Tongue (tissue), 2 donors: Measurements from ENCODE around the gene MAPK4. TPM values are rescaled to one million over a fixed set of nuclear protein-coding genes. Genes with fewer than 3 reads are reported as not detected.
A peak's percentile ranks its signal among the peaks of the same experiment; 100 is the strongest.

Source experiments
- DNase-seq: peaks from one replicate; pipeline ENCODE4 v3.0.0-alpha.2; 2015
- total RNA-seq: library from RNA; depleted of rRNA; stranded (reverse); fragments of >200 nt; gene quantifications from one replicate; pipeline ENCODE4 v1.2.3, GENCODE V29; 2014

MAPK4 gene
- total RNA-seq, 1 donor from 2014 or later, result 5.2 TPM

DNA sequence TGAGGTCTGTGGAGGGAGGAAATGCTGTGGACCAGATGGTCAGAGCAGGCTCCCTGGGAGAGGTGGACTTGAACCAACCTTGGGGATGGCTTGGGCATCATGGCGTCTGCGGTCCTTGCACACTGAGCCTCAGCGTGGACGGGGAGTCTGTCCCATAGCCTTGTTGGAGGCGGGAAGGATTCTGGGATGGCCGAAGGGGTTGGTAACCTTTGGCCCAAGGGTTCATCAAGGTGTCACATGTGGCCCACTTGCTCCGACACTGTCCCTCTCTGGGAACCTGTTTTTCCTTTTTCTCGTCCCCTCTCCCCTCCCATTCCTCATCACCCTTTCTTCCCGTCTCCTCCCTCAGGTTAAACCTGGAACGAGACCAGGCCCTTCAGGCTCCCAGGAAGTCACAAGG is 66.4 kb downstream of the MAPK4 start:
- no peak for DNase-seq

DNA sequence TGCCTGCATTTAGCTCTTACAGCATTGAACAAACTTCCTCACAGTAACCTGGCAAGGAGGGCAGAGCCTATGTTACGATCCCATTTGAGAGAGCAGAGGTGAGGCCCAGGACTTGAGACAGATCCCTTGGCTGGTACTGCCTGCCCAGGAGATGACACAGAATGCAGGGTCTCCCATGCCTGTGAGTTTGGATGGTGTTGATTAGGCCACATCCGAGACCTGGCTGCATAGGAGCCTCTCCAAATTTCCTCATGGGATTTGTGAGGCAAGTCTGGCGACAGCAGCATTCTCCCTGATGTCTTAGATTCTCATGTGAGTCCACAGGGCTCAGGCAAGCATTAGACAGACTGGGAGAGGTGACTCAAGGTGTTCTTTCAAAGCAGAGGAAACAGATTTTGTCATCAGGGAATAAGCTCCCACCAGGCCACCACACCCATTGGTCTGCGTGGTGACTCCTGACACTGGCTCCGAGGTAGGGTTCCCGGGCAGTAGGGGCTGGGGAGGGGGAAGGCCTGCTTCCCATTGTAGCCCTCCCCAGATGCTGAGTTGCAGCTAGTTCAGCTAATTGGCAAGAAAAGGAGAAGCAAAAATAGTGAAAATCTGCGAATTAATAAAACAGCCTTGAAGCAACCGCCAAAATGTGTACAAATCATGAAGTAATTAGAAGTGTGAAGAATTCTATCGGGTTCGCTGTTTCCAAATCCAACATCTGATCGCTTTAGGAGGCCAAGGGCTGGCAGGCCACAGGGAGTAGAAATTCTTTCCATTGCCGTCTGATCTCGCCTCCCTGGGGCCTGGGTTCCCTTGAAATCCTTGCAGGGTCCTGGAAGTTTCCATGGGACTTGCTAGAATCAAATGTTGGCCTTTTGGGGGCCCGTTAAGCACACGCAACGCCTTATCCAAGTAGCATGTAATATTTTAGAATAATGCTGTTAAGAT is 68.0 kb downstream of the MAPK4 start:
- DNase-seq, result no peak

DNA sequence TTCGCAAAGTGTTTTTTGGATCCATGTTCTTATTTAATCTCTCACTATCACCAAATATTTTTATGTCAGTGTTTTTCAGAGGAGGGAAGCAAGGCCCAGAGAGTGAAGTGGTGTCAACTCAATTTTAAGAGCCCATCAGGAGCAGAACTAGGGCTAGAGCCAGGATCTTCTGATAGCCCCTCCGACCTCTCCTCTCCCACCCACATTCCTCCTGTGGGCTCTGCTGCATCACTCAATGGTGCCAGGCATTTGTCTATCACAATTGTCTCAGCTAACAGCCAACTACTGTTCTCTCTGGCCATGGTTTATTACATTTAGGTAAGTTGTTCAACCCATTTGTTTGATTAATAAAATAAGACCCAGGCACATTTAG is 68.6 kb downstream of the MAPK4 start:
- no peak for DNase-seq

DNA sequence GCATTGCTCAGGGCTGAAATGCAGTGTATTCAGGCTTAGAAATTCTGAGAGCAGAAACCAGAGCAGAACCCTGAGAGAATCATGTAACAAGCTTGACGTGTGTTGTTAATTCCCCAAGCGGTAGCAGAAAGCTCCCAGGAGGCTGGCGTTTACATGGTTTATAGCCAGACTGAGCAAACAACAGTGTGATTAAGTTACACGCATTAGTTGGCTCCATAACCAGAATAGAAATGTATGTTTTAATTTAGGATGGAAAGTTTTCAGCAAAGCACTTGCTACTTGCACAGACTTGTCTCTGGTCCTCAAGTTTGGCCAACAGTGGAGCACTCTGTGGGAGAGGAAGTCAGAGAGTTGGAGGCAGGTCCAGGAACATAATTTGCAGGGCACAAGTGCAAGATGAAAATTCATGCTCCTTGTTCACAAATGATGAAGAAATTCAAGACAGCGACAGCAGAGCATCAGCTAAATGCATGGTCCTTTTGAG is 69.3 kb downstream of the MAPK4 start:
- DNase-seq, result peak; percentile 46

DNA sequence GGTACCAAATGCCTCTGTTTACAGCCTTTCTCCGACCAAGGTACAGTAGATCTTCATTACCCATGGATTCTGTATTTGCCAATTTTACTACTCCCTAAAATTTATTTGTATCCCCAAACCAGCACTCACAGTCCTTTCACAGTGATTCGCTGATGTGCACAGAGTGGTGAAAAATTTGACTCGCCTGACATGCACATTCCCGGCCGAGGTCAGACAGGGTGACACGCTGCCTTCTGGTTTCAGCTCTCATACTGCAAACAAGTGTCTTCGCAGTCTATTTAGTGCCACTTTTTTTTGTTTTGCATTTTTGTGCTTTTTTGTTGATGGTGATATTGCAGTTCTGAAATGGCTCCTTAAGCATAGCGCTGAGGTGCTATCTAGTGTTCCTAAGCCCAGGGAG is 71.0 kb downstream of the MAPK4 start:
- no peak for DNase-seq

DNA sequence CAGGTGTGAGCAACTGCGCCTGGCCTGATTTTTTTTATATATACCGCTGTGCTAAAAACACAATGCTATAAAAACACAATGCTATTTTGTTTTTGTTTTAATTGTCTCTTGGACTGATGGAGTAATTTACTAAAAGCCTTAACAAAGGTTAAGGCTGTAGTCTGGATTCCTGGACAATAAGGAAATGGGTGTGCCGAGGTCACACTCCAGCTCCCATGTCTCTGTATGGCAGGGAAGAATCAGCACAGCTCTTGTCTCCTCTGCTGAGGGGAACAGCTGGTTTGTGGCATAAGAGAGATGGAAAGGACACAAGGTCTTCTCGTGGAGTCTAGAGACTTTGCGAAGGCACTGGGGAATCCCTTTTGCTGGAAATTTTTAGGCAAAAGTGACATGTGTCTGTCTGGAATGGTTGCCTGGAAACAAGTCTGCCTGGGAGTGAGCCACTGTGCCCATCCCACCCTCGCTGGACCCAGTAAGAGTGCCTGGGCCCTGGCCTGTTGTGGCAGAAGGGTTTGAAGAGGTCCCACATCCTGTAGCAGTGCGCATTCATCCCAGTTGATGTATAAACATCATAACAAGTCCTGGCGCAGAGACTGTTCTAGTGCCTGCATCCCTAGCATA is 73.1 kb downstream of the MAPK4 start:
- DNase-seq, result no peak

DNA sequence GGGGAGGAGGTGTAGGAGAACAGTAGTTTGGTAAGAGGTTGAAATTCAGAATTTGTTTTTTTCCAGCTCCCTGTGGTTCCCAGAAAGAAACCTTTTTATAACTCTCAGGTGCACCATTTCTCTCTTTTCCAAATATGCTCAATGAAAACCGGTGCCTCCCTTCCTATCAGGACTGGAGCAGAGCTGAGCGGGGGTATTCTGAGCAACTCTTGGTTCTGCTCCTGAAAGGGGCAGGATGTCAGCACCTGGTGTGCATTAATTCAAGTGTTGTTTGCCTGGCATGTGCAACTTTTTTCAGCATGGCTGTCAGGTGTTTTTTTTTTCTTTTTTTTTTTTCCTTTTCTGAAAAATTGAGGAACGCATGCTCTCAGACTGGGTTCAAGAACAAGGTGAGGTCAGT is 74.1 kb downstream of the MAPK4 start:
- DNase-seq, result no peak

DNA sequence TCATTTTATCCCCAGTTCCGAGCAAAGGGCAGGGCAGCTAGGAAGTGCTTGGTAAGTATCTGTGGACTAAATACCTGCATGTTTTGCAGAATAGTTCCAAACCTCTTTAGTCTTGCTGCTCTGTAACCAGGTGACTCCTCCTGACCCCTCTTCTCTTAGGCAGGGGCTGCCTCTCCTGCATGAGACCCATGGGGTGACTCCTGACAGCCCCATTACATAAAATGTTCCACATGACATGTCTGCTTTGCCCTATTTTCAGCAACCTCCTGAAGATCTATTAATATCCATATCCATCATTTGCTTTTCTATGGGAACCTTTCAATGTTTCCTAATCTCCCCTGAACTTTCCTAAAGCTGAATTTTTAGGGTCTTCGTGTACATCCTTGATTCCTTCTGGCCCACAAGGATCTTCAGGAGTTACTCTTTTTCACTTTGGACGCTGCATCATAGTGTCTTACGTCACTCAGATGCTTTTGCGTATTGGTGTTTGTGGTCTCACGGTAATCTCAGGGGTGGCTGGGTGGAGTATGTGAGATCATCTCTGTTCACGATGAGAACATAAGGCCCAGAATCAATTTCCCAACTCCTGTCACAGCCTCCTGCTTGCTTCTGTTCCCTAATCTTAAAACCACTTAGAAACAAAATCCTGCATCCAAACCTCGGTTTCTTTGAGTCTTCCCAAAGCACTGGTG is 76.6 kb downstream of the MAPK4 start:
- DNase-seq, result no peak

DNA sequence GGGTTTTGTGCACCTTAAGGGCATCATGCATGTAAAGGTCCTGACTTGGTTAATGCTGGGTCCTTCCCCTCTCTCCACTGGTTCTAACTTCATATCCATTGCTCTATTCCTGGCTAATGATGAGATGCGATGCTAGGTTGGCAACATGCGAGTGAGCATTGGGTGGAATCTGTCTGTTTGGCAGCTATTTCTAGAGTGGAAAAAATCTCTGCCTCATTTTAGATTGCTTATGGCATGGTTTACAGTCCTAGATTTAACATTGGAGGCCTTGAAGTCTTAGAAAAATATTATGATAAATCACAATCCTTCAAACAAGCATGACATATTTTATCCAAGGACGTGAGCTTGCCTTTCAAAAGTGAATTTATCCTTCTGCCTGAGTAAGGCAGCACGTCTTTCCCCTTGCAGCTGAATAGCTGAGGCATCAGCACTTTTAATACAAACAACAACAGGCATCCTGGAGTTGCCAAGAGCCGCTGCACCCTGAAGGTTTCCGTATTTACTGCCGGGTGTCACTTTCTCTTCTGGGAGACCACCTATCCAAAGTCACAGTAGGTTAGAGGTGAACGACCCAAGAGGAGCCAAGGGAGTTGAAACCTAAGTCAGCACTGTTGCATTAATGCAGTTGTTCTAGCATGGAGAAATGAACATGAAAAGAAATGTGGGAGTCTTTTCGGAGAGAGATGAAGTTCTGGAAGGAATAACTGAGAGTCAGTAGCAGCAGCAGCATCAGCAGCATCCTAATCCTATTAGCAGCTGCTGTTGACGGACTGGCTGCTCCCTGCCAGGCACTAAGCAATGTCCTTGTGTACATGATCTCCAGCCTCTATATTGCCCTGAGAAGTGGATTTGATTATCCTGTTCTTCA is 78.4 kb downstream of the MAPK4 start:
- peak; percentile 27 for DNase-seq

DNA sequence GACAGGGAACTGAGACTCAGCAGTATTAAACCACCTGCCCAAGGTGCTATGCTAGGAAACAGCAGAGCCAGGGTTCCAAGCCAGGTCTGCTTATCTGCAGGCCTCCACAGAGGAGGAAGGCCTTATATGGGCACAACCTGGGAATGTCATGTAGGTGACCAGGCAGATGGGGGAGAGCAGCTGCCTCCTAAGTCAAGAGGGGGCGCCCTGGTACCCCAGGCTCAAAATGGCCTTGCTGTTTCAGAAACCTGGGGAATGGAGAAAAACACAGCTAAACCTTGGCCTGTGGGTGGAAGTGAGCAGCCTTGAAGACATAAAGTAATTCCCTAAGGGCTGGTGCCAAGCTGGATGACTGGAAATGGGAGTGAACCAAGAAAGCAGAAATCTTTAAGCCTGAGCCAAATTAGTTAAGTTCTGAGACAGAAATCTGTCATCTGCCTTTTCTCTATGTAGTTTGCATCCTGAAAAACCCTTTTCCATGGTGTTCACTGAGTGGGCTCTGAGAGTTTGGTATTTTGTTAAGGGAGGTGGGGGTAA is 79.1 kb downstream of the MAPK4 start:
- no peak for DNase-seq

DNA sequence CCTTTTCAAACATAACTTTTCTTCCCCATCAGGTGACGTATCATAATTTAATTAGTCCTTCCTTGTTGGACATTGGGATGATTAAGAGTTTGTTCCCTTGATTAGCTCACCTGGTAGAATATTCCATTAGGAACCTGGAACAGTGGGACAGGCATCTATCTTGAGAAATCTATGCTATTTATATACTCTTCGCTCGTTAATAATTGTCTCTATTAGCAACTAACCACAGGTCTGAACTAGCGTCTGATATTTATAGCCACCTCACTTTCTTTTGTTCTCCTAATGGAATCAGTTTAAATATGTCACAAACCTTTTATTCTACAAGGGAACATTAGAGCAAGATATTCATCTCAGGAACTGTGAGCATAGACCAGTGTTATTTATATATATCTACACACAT is 79.8 kb downstream of the MAPK4 start:
- no peak for DNase-seq

DNA sequence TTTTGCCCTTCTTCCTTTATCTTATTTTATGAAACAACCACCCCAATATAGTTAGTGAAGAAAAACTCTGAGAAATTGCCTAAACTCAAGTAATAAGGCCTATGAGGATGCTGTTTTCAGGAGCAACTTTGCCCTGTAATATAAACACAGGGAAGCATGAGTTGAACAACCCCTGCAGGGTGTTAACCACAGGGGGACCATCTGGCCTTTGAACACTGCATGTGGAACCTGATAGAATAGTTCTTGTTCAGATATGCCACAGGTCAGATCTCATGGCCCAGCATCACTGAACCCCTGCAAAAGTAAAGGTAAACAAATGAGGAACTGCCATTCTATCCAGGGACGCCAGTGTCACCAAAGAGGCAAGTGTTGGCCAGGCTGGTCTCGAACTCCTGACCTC is 82.6 kb downstream of the MAPK4 start:
- DNase-seq, result no peak

DNA sequence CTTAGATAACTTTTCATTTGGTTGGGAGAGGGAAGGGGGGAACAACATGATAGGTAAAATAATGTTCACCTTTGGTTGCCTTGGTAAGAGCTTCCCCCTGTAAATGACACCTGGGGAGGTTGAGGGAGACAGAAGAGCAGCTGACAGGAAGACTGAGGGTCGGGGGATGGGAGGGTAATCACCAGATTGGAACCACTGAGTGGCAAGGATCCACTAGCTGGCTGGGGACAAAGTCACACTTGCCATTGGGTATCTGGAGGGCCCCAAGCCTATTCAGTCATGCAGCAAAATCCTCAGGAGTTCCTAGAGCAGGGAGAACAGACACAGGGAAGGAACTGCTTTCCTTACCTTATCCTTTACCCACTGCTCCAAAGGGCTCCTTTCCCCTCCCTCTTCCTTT is 84.3 kb downstream of the MAPK4 start:
- no peak for DNase-seq

DNA sequence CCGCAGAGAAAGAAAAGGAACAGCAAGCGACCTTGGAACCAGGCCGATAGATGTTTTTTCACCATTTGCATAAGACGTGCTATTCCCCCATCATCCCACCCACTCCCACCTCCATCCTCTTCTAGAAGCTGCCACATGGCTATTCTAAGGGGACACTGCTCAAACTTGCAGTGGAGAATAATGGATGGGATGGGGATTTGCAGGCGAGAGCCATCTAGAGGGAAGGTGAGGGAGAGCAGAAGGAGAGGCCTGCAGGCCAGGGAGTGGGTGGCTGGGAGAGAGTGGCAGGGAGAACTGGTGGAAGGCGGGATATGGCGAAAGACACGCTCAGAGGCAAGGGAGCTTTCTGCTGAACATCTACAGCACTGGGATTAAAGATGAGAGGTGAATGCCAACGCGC is 84.9 kb downstream of the MAPK4 start:
- DNase-seq, result no peak

DNA sequence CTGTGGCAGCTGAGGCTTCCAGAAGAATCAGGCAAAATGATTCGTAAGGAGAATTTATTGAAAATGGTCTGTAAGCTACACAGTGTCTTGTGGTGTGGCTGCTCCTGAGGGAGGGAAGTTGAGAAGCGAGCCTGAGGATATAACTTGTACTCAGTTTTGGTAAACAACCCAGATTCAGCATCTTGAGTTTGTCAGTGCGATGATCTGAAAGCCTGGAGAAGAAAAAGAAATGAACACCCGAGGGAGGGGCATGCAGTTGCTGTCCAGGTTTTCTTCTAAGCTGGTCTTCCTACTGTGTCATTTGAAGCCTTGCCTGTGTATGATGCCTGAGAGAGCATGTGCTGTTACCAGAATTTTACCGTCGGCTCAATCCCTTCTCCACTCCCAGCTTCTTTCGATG is 87.3 kb downstream of the MAPK4 start:
- no peak for DNase-seq

DNA sequence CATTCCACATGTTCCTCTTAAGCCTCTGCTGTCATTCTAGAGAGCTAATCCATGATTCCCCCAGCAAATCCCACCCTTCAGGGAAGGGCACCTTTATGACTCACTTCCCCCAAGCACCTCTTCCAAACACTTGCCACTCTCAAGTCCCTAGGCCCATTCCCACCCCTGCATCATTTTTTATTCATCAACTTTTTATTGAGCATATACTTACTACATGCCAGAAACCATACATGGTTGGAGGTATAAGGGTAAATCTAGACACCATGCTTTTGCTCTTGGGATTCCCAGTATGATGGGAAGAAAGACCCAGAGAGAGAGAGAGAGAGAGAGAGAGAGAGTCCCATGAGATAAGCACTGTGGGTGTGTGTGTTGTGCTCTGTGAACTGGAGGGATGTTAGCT is 87.9 kb downstream of the MAPK4 start:
- DNase-seq, result no peak

DNA sequence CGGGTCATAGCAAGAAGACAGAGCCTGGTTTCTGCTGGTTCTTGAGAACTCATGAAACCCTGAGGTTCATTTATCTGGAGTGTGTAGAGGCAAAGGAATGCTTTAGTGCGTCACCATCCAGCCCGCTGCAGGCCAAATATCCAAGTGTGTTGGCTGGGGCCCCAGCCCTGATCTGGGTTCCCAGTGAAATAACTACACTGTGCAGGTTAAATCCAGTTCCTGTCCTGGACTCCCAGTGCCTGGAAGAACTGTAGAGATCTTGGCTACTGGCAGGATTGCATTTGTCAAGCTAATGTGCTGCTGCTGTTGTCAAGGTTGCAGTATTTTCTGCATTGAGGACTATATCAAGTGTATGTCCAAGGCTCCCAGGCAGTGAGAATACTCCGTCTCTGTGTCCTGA is 89.9 kb downstream of the MAPK4 start:
- DNase-seq, result peak; percentile 27

DNA sequence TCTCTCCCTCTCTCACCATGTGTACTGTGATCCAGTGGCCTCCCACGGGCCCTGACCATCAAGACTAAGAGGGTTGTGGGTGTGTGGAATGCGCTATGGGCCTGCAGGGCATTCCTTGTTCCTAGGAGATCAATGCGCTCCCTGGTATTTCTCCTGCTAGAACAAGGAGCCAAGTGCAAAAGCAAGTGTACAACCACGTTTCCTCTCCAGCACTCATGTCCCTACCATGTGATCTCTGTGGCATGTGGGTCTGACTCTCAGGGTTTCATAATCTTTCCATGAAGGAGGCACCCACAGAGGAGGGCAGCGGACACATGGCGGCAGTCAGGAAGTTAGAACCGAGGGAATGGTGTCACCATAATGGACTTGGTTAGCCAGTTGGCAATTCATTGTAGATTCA is 91.4 kb downstream of the MAPK4 start:
- no peak for DNase-seq

DNA sequence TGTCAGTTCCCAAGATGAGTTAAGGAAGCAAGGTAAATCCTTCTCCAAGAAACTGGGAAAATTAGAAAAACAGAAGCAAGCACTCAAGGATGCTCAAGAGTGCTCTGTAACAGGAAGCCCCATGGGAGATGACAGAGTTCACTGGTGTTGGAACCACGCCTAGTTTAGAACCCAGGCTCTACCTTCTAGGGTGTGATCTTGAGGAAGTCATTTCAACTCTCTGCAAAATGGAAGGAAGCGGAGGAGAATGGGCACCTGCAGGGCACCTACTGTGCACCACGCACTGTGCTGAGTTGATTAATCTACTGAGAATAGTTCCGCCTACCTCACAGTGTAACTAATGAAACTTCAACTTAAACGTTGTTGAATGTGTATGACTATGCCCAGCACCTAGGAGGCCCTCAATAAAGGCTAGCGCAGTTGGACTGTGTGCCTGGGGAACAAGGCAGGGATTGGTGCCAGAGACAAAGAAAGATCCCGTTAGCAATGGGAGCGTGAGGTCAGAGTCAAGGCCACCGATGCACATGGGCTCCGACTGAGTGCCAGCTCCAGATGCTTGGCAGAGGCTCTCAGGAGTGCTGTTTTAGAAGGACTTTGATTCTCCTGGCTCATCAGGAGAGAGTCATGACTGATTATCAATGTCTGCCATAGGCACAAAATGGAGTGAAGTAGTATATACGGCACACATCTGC is 93.7 kb downstream of the MAPK4 start:
- no peak for DNase-seq

DNA sequence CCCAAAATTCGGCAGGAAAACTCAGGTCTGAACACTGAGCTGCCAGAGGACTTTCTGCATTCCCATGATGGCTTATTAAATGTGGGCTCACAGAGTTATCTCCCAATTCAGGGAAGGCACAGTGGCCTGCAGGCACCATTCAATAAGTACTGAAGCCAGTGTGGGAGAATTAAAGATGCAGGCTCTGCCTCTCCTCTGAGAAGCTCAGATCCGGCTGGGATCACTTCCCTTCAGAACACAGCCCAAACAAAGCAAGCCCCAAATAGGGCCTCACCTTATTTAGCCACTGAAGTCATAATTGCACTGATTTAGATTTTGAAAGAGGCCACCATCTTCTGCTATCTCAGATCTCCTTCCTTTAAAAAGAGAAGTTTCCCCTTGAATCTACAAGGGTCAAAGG is 94.3 kb downstream of the MAPK4 start:
- no peak for DNase-seq
